PC-9 (cell line): ENCODE results near the gene FAM241A. TPM values are rescaled to one million over a fixed set of nuclear protein-coding genes. Genes with fewer than 3 reads are reported as not detected.
"Not testable (repeated sequence)": the region's sequence is repeated elsewhere in the genome, so short reads cannot be mapped to it uniquely, and the experiment has no call there.

ENCODE experiments used
- BruUV-seq: library from RNA; stranded (reverse); fragments of 400-500 nt; replicated peaks from 2 replicates; lab custom pipeline; 2021; lab: Mats Ljungman, UMichigan
- CTCF ChIA-PET: fragments of 300-600 bp; sonication (Branson Sonifier 250); formaldehyde crosslinking; loops from one replicate; lab custom pipeline; 2022; ENCODE audit warnings: antibody characterized with exemption; lab: Charles Lee
- POLR2A ChIA-PET: fragments of 300-600 bp; sonication (Branson Sonifier 250); formaldehyde crosslinking; loops from one replicate; lab custom pipeline; 2022; ENCODE audit warnings: antibody characterized with exemption; ENCODE audit not compliant: unreplicated experiment; lab: Charles Lee
- DNase-seq, 2 experiments: peaks; one replicate each; pipeline versions ENCODE4 v3.0.0 to v3.0.0-alpha.2; 2015 to 2022; ENCODE audit warnings: mixed read lengths in 1 of 2
- H2AFZ ChIP-seq: fragments of 200-600 bp; sonication (generic); 2 replicates; pipeline ENCODE4 v1.8.1; 2017; ENCODE audit warnings: antibody characterized with exemption
- H3F3A ChIP-seq: fragments of 200-600 bp; sonication (generic); 2 replicates; pipeline ENCODE4 v1.8.1; 2017; ENCODE audit warnings: antibody characterized with exemption, mild to moderate bottlenecking, low read depth; ENCODE audit not compliant: insufficient read depth
- H3K27ac ChIP-seq: fragments of 200-600 bp; sonication (generic); 2 replicates; pipeline ENCODE4 v1.6.1; 2016; ENCODE audit warnings: mixed run types
- H3K27me3 ChIP-seq: fragments of 200-600 bp; sonication (generic); 2 replicates; pipeline ENCODE4 v1.6.1; 2016; ENCODE audit warnings: low read depth, mixed run types; ENCODE audit not compliant: insufficient read depth
- H3K36me3 ChIP-seq: fragments of 200-600 bp; sonication (generic); 2 replicates; pipeline ENCODE4 v1.6.1; 2016; ENCODE audit warnings: low read depth, mixed run types
- H3K4me1 ChIP-seq: fragments of 200-600 bp; sonication (generic); replicated peaks from 2 replicates; pipeline ENCODE4 v1.6.1; 2016; ENCODE audit warnings: mixed run types; ENCODE audit not compliant: insufficient read depth
- H3K4me2 ChIP-seq: fragments of 200-600 bp; sonication (generic); 2 replicates; pipeline ENCODE4 v1.6.1; 2017; ENCODE audit warnings: mixed run types
- H3K4me3 ChIP-seq: fragments of 200-600 bp; sonication (generic); 2 replicates; pipeline ENCODE4 v1.6.1; 2016; ENCODE audit warnings: mixed run types
- H3K79me2 ChIP-seq: fragments of 200-600 bp; sonication (generic); 2 replicates; pipeline ENCODE4 v1.6.1; 2017; ENCODE audit warnings: low read depth, mixed run types
- H3K9me2 ChIP-seq: fragments of 200-600 bp; sonication (generic); 2 replicates; pipeline ENCODE4 v1.8.1; 2017; ENCODE audit warnings: mild to moderate bottlenecking; ENCODE audit not compliant: insufficient read depth
- H3K9me3 ChIP-seq: fragments of 200-600 bp; sonication (generic); 2 replicates; pipeline ENCODE4 v1.8.1; 2016; ENCODE audit warnings: low read depth; ENCODE audit not compliant: insufficient read depth
- H4K20me1 ChIP-seq: fragments of 200-600 bp; sonication (generic); 2 replicates; pipeline ENCODE4 v1.8.1; 2017; ENCODE audit not compliant: insufficient read depth
- EZH2 ChIP-seq: fragments of 200-600 bp; sonication (generic); IDR thresholded peaks from 2 replicates; pipeline ENCODE4 v1.8.0; 2017; ENCODE audit warnings: antibody characterized with exemption, low read depth
- intact Hi-C: fragments of 100-400 bp; cut with micrococcal nuclease; formaldehyde crosslinking; loops from one replicate; pipeline ENCODE4 v1.10.0; 2022; ENCODE audit not compliant: unreplicated experiment
- total RNA-seq: library from RNA; stranded (reverse); gene quantifications from 2 replicates; pipeline ENCODE4 v1.2.3, GENCODE V29; 2021
- TF ChIP-seq, protein P1 (sequence below): fragments of 200-600 bp; sonication (generic); conservative IDR thresholded peaks from 2 replicates; pipeline ENCODE4 v1.6.1; 2017; ENCODE audit warnings: mixed run types, antibody characterized with exemption, mild to moderate bottlenecking, moderate library complexity

FAM241A gene
- total RNA-seq, 1 experiment from 2014 or later, result 1.4 TPM

DNA sequence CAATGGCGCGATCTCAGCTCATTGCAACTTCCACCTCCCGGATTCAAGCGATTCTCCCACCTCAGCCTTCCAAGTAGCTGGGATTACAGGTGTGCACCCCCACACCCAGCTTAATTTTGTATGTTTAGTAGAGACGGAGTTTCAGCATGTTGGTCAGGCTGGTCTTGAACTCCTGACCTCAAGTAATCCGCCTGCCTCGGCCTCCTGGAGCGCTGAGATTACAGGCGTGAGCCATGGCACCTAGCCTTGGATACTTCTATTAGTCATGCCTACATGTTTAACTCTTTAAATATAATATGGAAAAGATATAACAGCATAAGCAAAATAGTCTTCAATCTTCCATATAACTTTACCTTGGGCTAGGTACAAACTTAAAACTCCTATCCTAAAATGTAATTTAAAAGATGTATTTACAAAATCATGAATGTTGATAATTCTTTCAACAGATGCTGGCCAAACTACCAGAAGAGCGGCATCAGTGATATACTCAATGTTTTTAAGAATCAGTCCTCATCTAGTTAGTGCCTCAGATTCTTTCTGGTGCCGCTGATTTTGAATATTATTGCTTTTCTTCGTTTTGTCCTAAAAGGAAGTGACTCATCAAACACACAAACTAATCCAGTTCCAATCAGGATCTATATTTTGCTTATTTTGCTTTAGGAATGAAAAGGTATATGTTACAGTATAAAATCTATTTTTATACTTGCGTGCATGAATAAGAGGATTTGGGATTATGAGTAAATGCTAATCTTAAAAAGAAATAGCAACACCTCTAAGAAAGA, 23.7 kb downstream of the FAM241A start:
- no peaks in the 10 kb centered on the region for H4K20me1 ChIP-seq
- H3F3A ChIP-seq, result peaks cover 18% of the 10 kb centered on the region; the same call in 1 of the 2 replicates
- TF ChIP-seq EZH2, result no peak
- TF ChIP-seq, protein P1, sequence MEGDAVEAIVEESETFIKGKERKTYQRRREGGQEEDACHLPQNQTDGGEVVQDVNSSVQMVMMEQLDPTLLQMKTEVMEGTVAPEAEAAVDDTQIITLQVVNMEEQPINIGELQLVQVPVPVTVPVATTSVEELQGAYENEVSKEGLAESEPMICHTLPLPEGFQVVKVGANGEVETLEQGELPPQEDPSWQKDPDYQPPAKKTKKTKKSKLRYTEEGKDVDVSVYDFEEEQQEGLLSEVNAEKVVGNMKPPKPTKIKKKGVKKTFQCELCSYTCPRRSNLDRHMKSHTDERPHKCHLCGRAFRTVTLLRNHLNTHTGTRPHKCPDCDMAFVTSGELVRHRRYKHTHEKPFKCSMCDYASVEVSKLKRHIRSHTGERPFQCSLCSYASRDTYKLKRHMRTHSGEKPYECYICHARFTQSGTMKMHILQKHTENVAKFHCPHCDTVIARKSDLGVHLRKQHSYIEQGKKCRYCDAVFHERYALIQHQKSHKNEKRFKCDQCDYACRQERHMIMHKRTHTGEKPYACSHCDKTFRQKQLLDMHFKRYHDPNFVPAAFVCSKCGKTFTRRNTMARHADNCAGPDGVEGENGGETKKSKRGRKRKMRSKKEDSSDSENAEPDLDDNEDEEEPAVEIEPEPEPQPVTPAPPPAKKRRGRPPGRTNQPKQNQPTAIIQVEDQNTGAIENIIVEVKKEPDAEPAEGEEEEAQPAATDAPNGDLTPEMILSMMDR, result no peak
- peaks cover 9% of the 10 kb centered on the region; the same call in 1 of the 2 replicates for H3K9me3 ChIP-seq
- peaks cover 7% of the 10 kb centered on the region; the same call in 1 of the 2 replicates for H3K36me3 ChIP-seq
- no TSS peak for BruUV-seq
- intact Hi-C loops, result no loop called here
- H2AFZ ChIP-seq, result no peak overlapping the region
- ChIA-PET CTCF (interaction anchor here (0.6 kb wide), 1 partner anchor 1887 kb away, joined by 3 read pairs; no protein-coding TSS in a partner anchor), POLR2A (no interaction called here)
- peak overlapping the region; percentile 97 for H3K27ac ChIP-seq
- no peak overlapping the region for H3K4me3 ChIP-seq
- no peaks in the 10 kb centered on the region for H3K79me2 ChIP-seq
- no peak overlapping the region for H3K4me2 ChIP-seq
- peaks cover 28% of the 10 kb centered on the region for H3K4me1 ChIP-seq
- no peaks in the 10 kb centered on the region for H3K9me2 ChIP-seq
- no peak for DNase-seq
- H3K27me3 ChIP-seq, result no peaks in the 10 kb centered on the region

DNA sequence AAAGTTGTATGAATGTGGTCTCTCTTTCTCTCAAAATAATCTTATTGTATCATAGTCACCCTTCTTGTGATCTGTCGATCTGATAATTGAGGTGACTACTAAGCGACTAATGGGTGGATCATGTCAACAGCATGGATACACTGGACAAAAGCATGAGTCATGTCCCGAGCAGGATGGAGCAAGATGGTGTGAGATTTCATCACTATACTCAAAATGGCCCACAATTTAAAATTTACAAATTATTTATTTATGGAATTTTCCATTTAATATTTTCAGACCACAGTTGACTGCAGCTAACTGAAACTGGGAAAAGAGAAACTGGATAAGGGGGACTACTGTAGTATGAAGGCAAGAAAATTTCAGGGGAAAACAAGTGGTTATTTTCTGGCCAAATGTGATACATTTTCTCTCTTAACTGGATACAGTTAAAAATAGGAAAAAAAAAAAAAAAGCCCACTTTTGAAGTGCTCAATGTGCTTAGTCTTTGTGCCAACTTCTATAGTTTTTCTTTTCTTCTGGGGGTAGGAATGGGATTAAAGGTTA, 25.3 kb downstream of the FAM241A start:
- H2AFZ ChIP-seq, result peak overlapping the region; percentile 86

DNA sequence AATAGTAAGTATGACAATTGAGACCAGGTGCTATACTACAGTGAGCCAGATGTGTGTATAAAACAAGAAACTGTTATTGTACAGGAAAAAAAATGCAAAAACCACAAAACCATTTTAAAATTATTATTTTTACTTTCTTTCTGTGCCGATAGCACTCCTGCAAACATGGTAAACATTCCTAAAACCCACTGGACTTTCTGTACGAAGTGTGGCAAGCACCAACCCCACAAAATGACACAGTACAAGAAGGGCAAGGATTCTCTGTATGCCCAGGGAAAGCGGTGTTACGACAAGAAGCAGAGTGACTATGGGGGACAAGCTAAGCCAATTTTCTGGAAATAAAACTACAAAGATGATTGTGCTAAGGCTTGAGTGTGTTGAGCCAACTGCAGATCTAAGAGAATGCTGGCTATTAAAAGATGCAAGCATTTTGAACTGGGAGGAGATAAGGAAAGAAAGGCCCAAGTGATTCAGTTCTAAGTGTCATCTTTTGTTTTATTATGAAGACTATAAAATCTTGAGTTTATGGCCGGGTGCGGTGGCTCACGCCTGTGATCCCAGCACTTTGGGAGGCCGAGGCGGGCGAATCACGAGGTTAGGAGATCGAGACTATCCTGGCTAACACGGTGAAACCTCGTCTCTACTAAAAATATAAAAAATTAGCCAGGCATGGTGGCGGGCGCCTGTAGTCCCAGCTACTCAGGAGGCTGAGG, 26.0 kb downstream of the FAM241A start:
- H3K27me3 ChIP-seq, BruUV-seq, POLR2A ChIA-PET, H3K79me2 ChIP-seq, CTCF ChIA-PET, H3K9me3 ChIP-seq, H3K9me2 ChIP-seq, intact Hi-C loops, DNase-seq, H4K20me1 ChIP-seq, H3K4me3 ChIP-seq, H3K36me3 ChIP-seq: not testable (repeated sequence)
- H3K4me2 ChIP-seq, result peak overlapping the region; percentile 55; the same call in 1 of the 2 replicates
- peaks cover 20% of the 10 kb centered on the region; the same call in 1 of the 2 replicates for H3F3A ChIP-seq
- peak overlapping the region; percentile 97 for H3K27ac ChIP-seq
- H3K4me1 ChIP-seq, result peaks cover 37% of the 10 kb centered on the region
- H2AFZ ChIP-seq, result peak overlapping the region; percentile 86; the same call in 1 of the 2 replicates

More for the DNA sequence above, 25.3 kb downstream of the FAM241A start:
- no peaks in the 10 kb centered on the region for H4K20me1 ChIP-seq
- TF ChIP-seq EZH2, result no peak
- TF ChIP-seq, protein P1, result no peak
- H3K4me2 ChIP-seq, result peak overlapping the region; percentile 55
- H3F3A ChIP-seq, result peaks cover 20% of the 10 kb centered on the region; the same call in 1 of the 2 replicates
- peak; percentile 41 to 90 for DNase-seq
- ChIA-PET POLR2A (no interaction called here), CTCF (no interaction called here)
- peaks cover 6% of the 10 kb centered on the region; the same call in 1 of the 2 replicates for H3K9me3 ChIP-seq
- intact Hi-C loops, result no loop called here
- H3K9me2 ChIP-seq, result no peaks in the 10 kb centered on the region
- peaks cover 7% of the 10 kb centered on the region; the same call in 1 of the 2 replicates for H3K36me3 ChIP-seq
- no peak overlapping the region for H3K4me3 ChIP-seq
- H3K4me1 ChIP-seq, result peaks cover 37% of the 10 kb centered on the region
- no TSS peak for BruUV-seq
- no peaks in the 10 kb centered on the region for H3K27me3 ChIP-seq
- peak overlapping the region; percentile 97 for H3K27ac ChIP-seq
- H3K79me2 ChIP-seq, result no peaks in the 10 kb centered on the region
